Erythroblast (primary cell): ENCODE measurements around the gene BICC1.

Source experiments
- GATA1 ChIP-seq: IDR thresholded peaks from 2 replicates; pipeline ENCODE4 v1.6.1; 2011; ENCODE audit warnings: low read depth, mild to moderate bottlenecking, control low read depth, low read length, moderate library complexity
- POLR2A ChIP-seq: IDR thresholded peaks from 2 replicates; pipeline ENCODE4 v1.6.1; 2011; ENCODE audit warnings: mild to moderate bottlenecking, low read length

DNA sequence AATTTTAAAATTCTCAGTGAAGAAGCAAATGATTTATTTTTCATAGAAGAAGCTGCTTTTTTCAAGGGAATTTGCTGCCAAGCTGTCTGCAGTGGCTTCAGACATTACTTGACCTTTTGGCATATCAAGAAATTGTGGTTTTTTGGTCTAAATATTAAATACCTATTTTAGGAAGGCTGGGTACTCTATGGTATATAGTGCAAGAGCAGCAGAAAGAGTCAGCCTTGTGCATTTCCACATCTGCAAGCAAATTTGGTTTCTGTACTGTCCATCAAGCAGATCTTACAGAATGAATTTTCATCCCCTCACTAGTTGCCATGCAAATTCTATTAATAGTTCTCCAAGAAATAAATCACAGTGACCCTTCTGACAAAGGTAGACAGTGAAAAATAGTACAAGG, 222.0 kb downstream of the BICC1 start:
- TF ChIP-seq POLR2A: no peak
- no peak for TF ChIP-seq GATA1
